Sigmoid colon (tissue), 7 donors: Measurements from ENCODE around the gene PAX4. TPM values are rescaled to one million over a fixed set of nuclear protein-coding genes. Genes with fewer than 3 reads are reported as not detected.

Experiments used
- DNase-seq: peaks from one replicate; pipeline ENCODE4 v3.0.0-alpha.2; 2019
- H3K27ac ChIP-seq, 4 donors: fragments of 200-600 bp; sonication (generic); one replicate each; pipeline ENCODE4 v1.5.1; 2016 to 2019; ENCODE audit warnings: mild to moderate bottlenecking in 1 of 4
- H3K27me3 ChIP-seq, 3 donors: fragments of 200-600 bp; sonication (generic); one replicate each; pipeline ENCODE4 v1.5.1; 2019; ENCODE audit warnings: mild to moderate bottlenecking in 1 of 3
- H3K36me3 ChIP-seq, 4 donors: fragments of 200-600 bp; sonication (generic); one replicate each; pipeline ENCODE4 v1.5.1; 2016 to 2019
- H3K4me1 ChIP-seq, 4 donors: fragments of 200-600 bp; sonication (generic); one replicate each; pipeline ENCODE4 v1.5.1; 2017 to 2019
- H3K4me3 ChIP-seq, 4 donors: fragments of 200-600 bp; sonication (generic); one replicate each; pipeline ENCODE4 v1.5.1; 2017 to 2019; ENCODE audit warnings: mild to moderate bottlenecking in 2 of 4, moderate library complexity in 1 of 4
- H3K9me3 ChIP-seq, 4 donors: fragments of 200-600 bp in 3 of 4; sonication (generic) in 3 of 4; one replicate each; pipeline versions ENCODE4 v1.5.1 to v1.6.1; 2013 to 2019
- EP300 ChIP-seq, 4 donors: sonication (generic); formaldehyde crosslinking; IDR thresholded peaks; one replicate each; pipeline ENCODE4 v1.6.1; 2017; ENCODE audit warnings: antibody characterized with exemption in 4 of 4
- POLR2A ChIP-seq, 2 donors: fragments of 450-650 bp; IDR thresholded peaks; one replicate each; pipeline ENCODE4 v1.6.1; 2016; ENCODE audit warnings: antibody characterized with exemption in 2 of 2, mild to moderate bottlenecking in 2 of 2, moderate library complexity in 2 of 2
- POLR2AphosphoS5 ChIP-seq, 4 donors: sonication (generic); formaldehyde crosslinking; IDR thresholded peaks; one replicate each; pipeline ENCODE4 v1.6.1; 2017; ENCODE audit warnings: antibody characterized with exemption in 4 of 4
- WGBS, 2 donors: extraction: QIAGEN DNeasy Blood & Tissue Kit; methylation state at CpG; one replicate each; pipeline ENCODE4 v1.1.7; 2013; 5-methylcytosine and 5-hydroxymethylcytosine counted together
- intact Hi-C: fragments of 100-400 bp; cut with DNase I; formaldehyde crosslinking; loops from one replicate; pipeline ENCODE4 v1.15.1; 2023
- polyA plus RNA-seq, 3 donors: library from polyadenylated mRNA; stranded (reverse); fragments of 200-250 nt; gene quantifications; one replicate each; pipeline ENCODE4 v1.2.3, GENCODE V29; 2013
- total RNA-seq, 4 donors: library from RNA; depleted of rRNA; stranded (reverse); fragments of >200 nt; gene quantifications; one replicate each; pipeline ENCODE4 v1.1.0, GENCODE V29; 2016
- TF ChIP-seq, protein P1 (sequence below), 4 experiments: fragments of 450-650 bp in 3 of 4; fragments of 200-600 bp in 1 of 4; IDR thresholded peaks; one replicate each; pipeline ENCODE4 v1.5.1; 2016 to 2019; ENCODE audit warnings: antibody characterized with exemption in 4 of 4, mild to moderate bottlenecking in 3 of 4, moderate library complexity in 2 of 4
- donor health status: healthy with polysubstance abuse.
- donor health status: Bipolar disorder and iron deficiency.
- donor health status: healthy.

Gene PAX4
- total and polyA plus RNA-seq, 7 donors, result 0.13 to 1.2 (median 0.46) TPM; not detected in 4

DNA sequence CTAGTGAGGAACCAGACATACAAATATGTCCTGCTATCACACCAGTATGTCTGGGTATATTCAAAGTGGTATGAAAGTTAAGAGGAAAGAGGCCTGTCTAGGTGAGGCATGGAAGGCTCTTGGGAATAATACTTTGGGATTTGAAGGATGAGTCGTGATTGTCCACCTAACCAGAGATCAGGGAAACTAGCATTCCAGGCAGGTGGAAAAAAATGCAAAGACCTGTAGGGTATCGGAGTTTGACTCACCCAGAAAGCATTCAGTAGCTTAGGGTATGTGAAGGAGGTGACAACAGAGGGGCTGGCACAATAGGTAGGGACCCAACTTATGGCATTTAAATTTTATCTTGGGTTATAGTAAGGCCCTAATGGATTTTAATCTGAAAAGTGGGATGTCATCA is 31.6 kb downstream of the PAX4 start:
- Histone ChIP-seq H3K4me1 (peaks cover 0 to 66% (median 58%) of the 10 kb centered on the region in 4 donors), H3K4me3 (no peak overlapping the region), H3K27me3 (no peaks in the 10 kb centered on the region), H3K9me3 (no peaks in the 10 kb centered on the region), H3K27ac (peak overlapping the region; percentile 88 to 96 (median 92)), H3K36me3 (peaks cover 21 to 35% (median 26%) of the 10 kb centered on the region in 4 donors)
- intact Hi-C loops, result loop anchor here (5.0 to 10.0 kb wide), 3 partner anchors 371 to 821 kb away; partner anchors contain the start of genes IMPDH1 and LRRC4
- no peak for DNase-seq
- WGBS, 2 donors, result 90 to 92% methylated on average over 2 of the region's 2 CpGs
- TF ChIP-seq POLR2A (IDR thresholded peaks at IDR 0.05) (no peak), EP300 (IDR thresholded peaks at IDR 0.05) (no peak), POLR2AphosphoS5 (IDR thresholded peaks at IDR 0.05) (no peak)
- TF ChIP-seq, protein P1, sequence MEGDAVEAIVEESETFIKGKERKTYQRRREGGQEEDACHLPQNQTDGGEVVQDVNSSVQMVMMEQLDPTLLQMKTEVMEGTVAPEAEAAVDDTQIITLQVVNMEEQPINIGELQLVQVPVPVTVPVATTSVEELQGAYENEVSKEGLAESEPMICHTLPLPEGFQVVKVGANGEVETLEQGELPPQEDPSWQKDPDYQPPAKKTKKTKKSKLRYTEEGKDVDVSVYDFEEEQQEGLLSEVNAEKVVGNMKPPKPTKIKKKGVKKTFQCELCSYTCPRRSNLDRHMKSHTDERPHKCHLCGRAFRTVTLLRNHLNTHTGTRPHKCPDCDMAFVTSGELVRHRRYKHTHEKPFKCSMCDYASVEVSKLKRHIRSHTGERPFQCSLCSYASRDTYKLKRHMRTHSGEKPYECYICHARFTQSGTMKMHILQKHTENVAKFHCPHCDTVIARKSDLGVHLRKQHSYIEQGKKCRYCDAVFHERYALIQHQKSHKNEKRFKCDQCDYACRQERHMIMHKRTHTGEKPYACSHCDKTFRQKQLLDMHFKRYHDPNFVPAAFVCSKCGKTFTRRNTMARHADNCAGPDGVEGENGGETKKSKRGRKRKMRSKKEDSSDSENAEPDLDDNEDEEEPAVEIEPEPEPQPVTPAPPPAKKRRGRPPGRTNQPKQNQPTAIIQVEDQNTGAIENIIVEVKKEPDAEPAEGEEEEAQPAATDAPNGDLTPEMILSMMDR (IDR thresholded peaks at IDR 0.05), result no peak

DNA sequence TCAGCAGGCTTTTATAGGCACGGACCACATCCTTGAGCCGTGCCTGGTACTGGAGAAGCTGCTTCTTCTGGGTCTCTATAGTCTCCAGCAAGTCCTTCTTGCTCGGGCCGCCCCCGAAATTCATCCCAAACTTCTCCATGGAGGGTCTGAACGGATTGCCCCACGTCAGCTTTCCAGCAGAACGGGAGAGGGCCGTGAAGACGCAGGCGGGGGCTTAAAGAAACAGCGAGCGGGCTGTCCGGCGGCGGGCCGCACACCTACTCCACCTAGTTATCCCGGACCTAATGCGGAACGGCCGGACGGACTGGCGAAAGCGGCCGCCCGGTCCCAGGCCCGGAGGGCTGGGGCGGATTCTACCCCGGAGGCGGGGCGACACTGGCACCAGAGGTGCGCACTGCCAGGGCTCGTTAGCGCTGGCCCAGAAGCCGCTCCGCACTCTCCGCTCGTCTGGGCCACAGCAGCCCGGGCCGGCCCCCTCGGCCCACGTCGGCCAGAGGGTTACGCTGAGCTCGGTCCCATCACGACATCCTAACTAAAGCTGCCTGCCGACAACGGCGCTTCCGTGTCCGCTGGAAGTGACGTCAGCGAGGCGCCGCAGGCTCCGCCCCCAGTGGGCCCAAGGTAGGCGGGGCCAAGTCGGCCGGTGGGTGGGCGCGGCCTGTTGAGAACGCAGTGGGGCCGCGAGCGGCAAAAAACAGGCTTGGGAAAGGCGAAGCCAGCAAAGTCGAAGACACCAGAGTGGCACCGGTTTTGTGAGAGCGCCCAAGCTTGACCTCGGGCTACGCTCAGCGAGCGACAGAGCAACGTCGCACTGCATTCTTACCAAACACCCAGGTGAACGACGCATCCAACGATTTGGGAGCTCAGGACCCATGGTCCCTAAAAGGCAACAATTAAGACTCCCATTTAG is 32.6 kb downstream of the PAX4 start, which contains the start of gene GCC1:
Gene GCC1, minus strand, starts transcription at position 553 of the 910 bp plus-strand sequence. Its CDS starts 414 bp downstream, at position 139.
- no peaks in the 10 kb centered on the region for H3K9me3 ChIP-seq
- WGBS, 2 donors, result 2 to 4% methylated on average over 78 of the region's 78 CpGs
- peaks cover 0 to 76% (median 67%) of the 10 kb centered on the region in 4 donors for H3K4me1 ChIP-seq
- peak; percentile 96 for DNase-seq
- TF ChIP-seq, protein P1 (IDR thresholded peaks at IDR 0.05), result no peak
- TF ChIP-seq EP300 (IDR thresholded peaks at IDR 0.05) (peak in 1 of 4 donors; percentile 28), POLR2AphosphoS5 (IDR thresholded peaks at IDR 0.05) (peak; percentile 95 to 97 (median 96)), POLR2A (IDR thresholded peaks at IDR 0.05) (peak; percentile 81 to 82)
- H3K27me3 ChIP-seq, result no peaks in the 10 kb centered on the region
- peak within 1 kb of the TSS; percentile 83 to 91 (median 85) for H3K4me3 ChIP-seq
- peak within 1 kb of the TSS; percentile 88 to 96 (median 92) for H3K27ac ChIP-seq
- intact Hi-C loops, result loop anchor here (2.0 to 10.0 kb wide), 4 partner anchors 192 to 822 kb away; partner anchors contain the start of genes IMPDH1, LRRC4 and ZNF800
- peaks cover 12 to 35% (median 23%) of the 10 kb centered on the region in 4 donors for H3K36me3 ChIP-seq

DNA sequence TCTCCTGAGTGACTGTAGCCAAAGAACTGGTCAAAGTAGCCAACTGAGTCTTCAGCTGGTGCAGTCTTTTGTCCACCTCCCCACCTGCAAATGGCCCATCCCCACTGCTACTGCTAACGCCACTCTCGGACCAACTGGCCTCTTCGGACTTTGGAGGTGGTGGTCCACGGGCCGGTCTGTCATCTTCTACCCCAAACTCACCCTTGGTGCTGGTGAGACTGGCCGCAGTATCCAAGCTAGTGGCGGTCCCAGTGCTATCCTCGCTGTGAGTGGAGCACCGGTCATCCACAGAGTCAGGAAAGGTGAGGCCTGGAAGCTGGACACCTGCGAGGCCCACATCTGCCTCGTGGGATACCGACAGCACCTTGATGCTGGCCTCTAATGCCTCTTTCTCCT is 33.3 kb downstream of the PAX4 start:
- H3K4me3 ChIP-seq, result peak overlapping the region; percentile 83 to 91 (median 85)
- H3K27me3 ChIP-seq, result no peaks in the 10 kb centered on the region
- H3K27ac ChIP-seq, result peak overlapping the region; percentile 88 to 96 (median 92)
- peaks cover 0 to 72% (median 67%) of the 10 kb centered on the region in 4 donors for H3K4me1 ChIP-seq
- intact Hi-C loops, result loop anchor here (2.0 to 10.0 kb wide), 4 partner anchors 192 to 823 kb away; partner anchors contain the start of genes IMPDH1, LRRC4 and ZNF800
- H3K36me3 ChIP-seq, result peaks cover 12 to 35% (median 25%) of the 10 kb centered on the region in 4 donors
- H3K9me3 ChIP-seq, result no peaks in the 10 kb centered on the region
- 21 to 35% methylated on average over 12 of the region's 12 CpGs for WGBS, 2 donors
- DNase-seq, result no peak
- TF ChIP-seq, protein P1 (IDR thresholded peaks at IDR 0.05), result no peak
- no peak for TF ChIP-seq POLR2A (IDR thresholded peaks at IDR 0.05)
- no peak for TF ChIP-seq EP300 (IDR thresholded peaks at IDR 0.05)
- no peak for TF ChIP-seq POLR2AphosphoS5 (IDR thresholded peaks at IDR 0.05)

DNA sequence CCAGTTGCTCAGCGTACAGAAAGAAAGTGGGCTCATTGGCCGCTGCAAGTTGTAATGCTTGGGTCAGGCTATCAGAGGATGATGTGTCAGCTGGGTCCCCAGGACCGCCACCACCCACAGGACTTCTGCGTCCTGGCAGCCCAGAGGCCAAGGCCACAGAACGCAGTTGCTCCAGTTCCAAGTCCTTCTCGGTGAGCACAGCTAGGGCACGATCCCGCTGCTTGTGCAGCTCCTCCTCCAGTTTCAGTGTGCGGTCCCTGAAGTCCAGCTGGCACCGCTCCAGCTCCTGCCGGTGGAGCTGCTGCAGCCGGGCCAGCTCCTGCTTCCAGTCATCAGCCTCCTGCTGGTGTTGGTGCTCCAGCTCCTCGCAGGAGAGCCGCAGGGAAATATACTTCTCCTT is 35.6 kb downstream of the PAX4 start:
- DNase-seq, result peak; percentile 86
- Histone ChIP-seq H3K4me3 (no peak overlapping the region), H3K27ac (no peak overlapping the region), H3K36me3 (peaks cover 12 to 35% (median 25%) of the 10 kb centered on the region in 4 donors), H3K27me3 (no peaks in the 10 kb centered on the region), H3K9me3 (no peaks in the 10 kb centered on the region), H3K4me1 (peaks cover 0 to 75% (median 68%) of the 10 kb centered on the region in 4 donors)
- 88 to 90% methylated on average over 14 of the region's 14 CpGs for WGBS, 2 donors
- TF ChIP-seq, protein P1 (IDR thresholded peaks at IDR 0.05), result no peak
- TF ChIP-seq EP300 (IDR thresholded peaks at IDR 0.05), result no peak
- no peak for TF ChIP-seq POLR2AphosphoS5 (IDR thresholded peaks at IDR 0.05)
- intact Hi-C loops, result loop anchor here (10.0 kb wide), 1 partner anchor 452 kb away; the partner anchor contains the start of gene LRRC4
